Epithelial cell of esophagus (primary cell): Measurements from ENCODE around the gene OR10A5.
"Not testable (repeated sequence)": the region's sequence is repeated elsewhere in the genome, so short reads cannot be mapped to it uniquely, and the experiment has no call there.

ENCODE experiments used
- DNase-seq: peaks from one replicate; pipeline ENCODE4 v3.0.0; 2010; ENCODE audit warnings: low read depth
- H3K4me3 ChIP-seq: 2 replicates; pipeline ENCODE4 v1.5.1; 2011; ENCODE audit warnings: mild to moderate bottlenecking, low read length, control low read depth
- CTCF ChIP-seq: IDR thresholded peaks from 2 replicates; pipeline ENCODE4 v1.5.1; 2011; ENCODE audit warnings: low read depth, mild to moderate bottlenecking, low read length, control low read depth, inconsistent platforms; ENCODE audit not compliant: insufficient read depth; ENCODE audit errors: missing control alignments

The OR10A5 gene

DNA sequence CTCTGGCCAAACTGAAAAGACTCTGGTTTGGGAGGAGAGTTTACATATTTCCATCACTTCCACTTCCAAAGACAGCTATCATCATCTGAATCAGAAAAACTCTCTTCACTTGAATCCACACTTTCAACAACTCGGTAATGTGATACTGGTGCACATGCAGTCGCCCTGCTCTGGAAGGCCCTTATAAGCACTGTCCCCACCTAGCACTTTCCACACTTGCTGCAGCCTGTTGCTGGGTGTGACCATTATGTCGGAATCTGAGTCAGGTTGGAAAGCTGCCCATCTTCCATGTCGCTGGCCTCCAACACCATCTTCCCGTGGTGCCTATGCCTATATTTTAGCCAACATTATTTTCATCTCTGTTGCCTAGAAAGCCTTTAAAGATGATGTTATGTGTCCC lies 1.1 kb upstream of the OR10A5 start:
- TF ChIP-seq CTCF: no peak
- no peak overlapping the region for H3K4me3 ChIP-seq
- no peak for DNase-seq

GRCh38 chr11:6850526-6850925 lies 5.0 kb downstream of the OR10A5 start:
- DNase-seq: no peak
- TF ChIP-seq CTCF: no peak

GRCh38 chr11:6854801-6855200 lies 9.3 kb downstream of the OR10A5 start:
- not testable (repeated sequence) for H3K4me3 ChIP-seq, DNase-seq

More at GRCh38 chr11:6850526-6850925, 5.0 kb downstream of the OR10A5 start:
- H3K4me3 ChIP-seq: no peak overlapping the region

DNA sequence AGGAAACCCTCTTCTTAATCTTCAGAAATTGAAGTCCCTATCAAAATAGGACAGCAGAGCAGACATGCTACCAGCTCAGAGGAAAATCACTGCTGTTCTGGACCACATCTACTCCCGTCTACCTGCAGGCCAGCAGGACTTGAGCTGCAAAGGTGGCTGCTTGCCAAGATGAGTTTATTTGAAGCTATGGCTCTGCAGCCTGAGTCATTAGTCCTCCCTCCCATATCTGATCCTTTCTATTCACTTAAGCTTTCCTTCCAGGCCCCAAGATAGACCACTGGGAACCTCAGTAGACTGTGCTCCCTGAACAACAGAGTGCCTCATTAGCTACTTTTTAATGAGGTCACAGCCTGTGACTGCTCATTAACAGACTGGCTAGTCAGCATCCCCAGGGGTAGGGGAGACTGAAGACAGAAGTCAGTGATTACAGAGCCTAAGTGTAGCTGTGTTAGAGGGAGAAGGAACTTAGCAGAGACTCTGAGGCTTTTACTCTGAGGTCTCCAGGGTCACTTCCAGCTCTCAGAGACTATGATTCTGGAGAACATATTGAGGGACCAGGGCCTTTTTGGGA lies 10.6 kb downstream of the OR10A5 start:
- DNase-seq: peak; percentile 88

GRCh38 chr11:6856871-6857270 lies 11.4 kb downstream of the OR10A5 start:
- no peak overlapping the region for H3K4me3 ChIP-seq
- peak; percentile 77 for DNase-seq
- no peak for TF ChIP-seq CTCF

More for the DNA sequence above, 10.6 kb downstream of the OR10A5 start:
- H3K4me3 ChIP-seq: no peak overlapping the region
- no peak for TF ChIP-seq CTCF

DNA sequence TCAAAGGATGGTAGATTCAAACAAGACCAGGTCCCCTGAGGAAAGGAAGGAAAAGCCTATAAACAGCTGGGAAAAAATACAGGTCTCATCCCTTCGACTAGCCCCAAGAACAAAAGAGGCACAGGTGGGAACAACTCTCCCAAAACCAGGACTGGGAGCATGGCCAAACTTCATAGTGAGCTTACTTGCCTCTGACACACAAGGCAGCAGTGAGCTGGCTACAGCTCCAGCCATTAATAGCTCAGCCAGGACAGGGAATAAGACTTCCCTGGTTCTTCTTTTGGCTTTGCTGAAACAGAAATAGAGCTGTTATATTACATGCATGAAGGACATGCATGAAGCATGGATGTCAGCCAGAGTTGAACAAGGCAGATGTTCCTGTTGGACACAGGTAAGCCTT lies 17.5 kb downstream of the OR10A5 start, which contains the start of gene OR10A2:
Gene OR10A2 (plus strand): TSS at position 97 of the 400 bp plus-strand sequence. CDS start 6,698 bp downstream, outside the sequence.
- H3K4me3 ChIP-seq: no peak within 1 kb of the TSS
- TF ChIP-seq CTCF: no peak
- peak; percentile 18 for DNase-seq

- no peak for DNase-seq
- H3K4me3 ChIP-seq: no peak overlapping the region
- TF ChIP-seq CTCF: no peak
Observed at GRCh38 chr11:6864438-6864837, 19.0 kb downstream of the OR10A5 start.
